H54 (cell line): ENCODE data around the gene MLLT10.
"Not testable (repeated sequence)": the region's sequence is repeated elsewhere in the genome, so short reads cannot be mapped to it uniquely, and the experiment has no call there.

ENCODE experiments used
- DNase-seq: peaks from one replicate; pipeline ENCODE4 v3.0.0; 2011; ENCODE audit warnings: low spot score, mixed read lengths; ENCODE audit not compliant: insufficient read length
- FAIRE-seq: peaks from 3 replicates; lab custom pipeline; 2011; peaks lifted over from hg19 to GRCh38; lab: Jason Lieb, UNC
- POLR2A ChIP-seq: IDR thresholded peaks from 2 replicates; pipeline ENCODE4 v1.6.1; 2011; ENCODE audit warnings: low read depth, mild to moderate bottlenecking, low read length

Gene MLLT10

DNA sequence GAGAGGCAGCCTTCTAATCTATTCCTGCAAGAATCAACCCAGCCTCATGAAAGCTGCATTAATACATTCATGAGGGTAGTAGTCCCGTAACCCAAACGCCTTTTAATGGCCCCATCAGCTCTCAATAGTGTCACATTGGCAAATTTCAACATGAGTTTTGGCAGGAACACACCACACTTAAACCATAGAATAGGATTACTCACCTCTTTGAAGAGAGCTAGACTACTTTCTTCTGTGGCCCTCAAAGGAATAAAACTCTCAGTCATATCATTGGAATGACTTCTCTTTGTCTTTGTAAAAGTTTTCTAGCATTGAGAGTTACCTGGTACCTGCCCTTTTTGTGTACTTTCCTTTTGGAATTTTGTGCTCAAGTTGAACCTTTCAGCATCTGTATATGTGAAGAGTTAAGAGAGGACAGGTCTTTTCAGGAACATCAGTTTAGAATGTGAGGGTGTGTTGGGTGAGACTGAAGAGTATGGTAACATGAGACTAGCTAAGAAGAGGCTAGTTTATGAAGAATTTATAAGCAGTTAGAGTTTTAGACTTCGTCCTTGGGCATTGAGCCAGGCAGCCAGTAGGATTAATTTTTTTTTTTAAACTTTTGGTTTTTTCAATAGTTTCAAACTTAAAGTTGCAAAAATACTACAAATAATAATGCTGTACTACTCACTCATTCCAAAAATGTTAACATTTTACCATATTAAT lies 92.6 kb downstream of the MLLT10 start:
- no peak for TF ChIP-seq POLR2A
- FAIRE-seq (no peak), DNase-seq (no peak)

DNA sequence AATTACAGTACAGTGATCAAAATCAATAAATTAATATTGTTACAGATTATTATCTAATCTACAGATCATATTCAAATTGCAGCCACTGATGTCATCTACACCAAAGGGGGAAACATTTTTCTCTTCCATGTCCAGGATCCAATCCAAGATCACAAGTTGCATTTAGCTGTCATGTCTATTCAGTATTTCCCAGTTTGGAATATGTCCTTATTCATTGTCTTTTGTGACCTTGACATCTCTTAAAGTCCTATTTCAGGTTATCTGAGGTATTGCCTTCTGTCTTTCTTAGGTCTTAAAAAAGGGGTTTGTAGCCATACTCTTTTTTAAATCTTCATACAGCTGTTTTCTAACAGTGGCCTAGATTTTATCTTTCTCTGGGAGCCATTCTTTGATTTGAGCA lies 93.3 kb downstream of the MLLT10 start:
- FAIRE-seq = no peak
- TF ChIP-seq POLR2A = no peak

DNA sequence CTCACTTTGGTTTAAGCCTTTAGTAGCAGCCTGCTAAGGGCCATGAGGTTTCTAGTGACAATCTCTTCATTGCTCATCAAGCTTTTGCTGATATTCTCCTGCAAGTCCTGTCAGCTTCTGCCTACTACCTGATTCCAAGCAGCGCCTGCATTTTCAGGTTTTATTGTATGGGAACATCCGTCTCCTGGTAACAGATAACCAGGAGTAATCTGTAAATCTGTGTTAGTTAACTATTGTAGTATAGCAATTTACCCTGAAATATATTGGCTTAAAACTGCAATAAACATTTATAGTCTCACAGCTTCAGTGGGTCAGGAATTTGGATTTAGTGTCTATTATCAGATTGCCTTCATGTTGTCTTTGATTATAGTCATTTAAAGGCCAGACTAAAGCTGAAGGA lies 94.0 kb downstream of the MLLT10 start:
- DNase-seq (no peak), FAIRE-seq (no peak)
- TF ChIP-seq POLR2A = no peak

More for the DNA sequence above, 93.3 kb downstream of the MLLT10 start:
- DNase-seq = no peak

GRCh38 chr10:21628645-21629044 lies 94.6 kb downstream of the MLLT10 start:
- not testable (repeated sequence) for FAIRE-seq, DNase-seq

DNA sequence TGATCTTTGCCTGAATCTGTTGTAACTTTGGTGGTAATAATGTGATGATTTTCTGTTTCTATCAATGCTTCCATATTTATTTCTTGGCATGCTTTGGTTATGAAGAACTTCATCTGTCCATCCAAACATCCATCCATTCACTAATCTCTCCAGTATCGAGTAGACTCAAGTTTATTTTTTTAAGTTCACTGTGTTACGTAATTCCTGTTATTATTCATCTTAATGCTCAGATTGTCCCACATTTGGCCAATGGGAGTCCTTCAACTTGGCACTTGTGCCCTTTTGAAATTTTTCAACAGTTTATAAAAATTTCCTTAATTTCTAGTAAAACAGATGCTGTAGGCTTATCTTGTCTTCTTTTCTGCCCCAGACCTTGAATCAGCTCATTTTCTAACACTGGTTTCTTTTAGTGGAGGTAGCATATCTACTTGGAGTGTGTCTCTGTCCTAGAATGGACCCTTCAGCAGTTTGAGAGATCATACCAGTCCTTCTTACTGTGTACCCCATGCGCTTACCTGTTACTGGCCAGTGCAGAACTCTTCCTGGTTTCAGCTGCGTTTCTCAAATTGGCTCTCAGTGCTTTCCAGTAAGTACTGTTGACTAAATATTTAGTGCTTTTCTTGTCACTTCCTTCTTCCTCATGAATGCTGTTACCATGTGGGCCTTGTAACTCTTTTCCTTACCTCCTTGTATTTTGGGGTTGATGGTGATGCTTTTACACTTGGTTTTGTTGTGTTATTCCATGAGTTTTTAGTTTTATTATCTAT lies 100.8 kb downstream of the MLLT10 start:
- no peak for TF ChIP-seq POLR2A
- FAIRE-seq (no peak), DNase-seq (no peak)

DNA sequence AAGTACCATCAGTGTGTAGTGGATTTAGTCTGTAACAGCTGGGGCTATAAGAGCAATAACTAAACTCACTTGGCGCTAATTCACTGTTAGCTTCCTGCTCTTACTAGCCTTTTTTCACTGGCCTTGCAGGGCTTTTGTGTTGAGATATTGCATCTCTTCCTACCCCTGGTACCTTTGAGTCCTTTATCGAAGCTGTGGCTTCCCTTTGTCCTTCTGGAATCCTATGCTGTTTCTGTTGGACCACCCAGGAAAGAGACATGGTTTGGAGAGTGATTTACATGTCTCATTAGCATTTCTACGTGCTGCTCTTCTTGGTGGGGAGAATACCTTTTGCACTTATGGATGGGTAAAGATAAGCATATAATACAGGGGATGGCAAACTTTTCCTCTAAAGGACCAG lies 103.8 kb downstream of the MLLT10 start:
- DNase-seq (no peak), FAIRE-seq (no peak)
- TF ChIP-seq POLR2A = no peak

DNA sequence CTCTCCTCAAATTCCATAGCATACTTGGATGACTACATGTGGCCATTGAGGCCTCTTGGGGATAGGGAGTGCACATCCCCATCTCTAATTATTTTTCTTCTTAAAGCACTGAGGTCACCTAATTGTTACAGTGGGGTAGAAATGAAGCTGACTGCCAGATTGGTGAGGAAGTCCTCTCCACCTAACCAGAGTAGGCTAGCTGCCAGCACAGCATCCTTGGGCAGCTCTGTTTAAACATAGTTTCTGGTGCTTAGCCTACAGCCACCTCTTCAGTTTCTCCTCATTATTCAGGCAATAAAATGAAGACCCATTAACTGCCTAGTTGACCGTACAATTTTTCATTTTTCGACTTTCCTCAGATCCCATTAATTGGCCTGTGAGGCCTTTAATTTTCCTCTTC lies 104.6 kb downstream of the MLLT10 start:
- FAIRE-seq (no peak), DNase-seq (no peak)
- TF ChIP-seq POLR2A = no peak

DNA sequence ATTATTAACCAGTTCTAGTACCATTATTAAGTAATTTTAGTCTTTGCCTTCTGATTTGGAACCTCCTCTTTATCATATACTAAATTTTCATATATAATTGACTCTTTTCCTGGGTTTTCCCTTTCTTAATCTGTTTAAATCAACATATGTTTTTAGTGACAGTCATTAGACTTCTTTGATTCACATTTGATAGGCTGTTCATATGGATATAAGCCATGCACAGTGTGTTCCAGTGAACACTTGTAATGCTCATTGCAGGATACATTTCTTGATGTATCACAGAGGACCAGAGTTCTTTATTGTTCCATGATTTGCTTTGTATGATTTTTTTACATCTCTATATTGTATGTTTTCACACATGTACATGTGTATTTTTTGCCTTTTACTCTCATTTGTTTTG lies 114.0 kb downstream of the MLLT10 start:
- DNase-seq (no peak), FAIRE-seq (no peak)
- no peak for TF ChIP-seq POLR2A

GRCh38 chr10:21649454-21649872 lies 115.4 kb downstream of the MLLT10 start:
- no peak for DNase-seq
- TF ChIP-seq POLR2A = no peak
- no peak for FAIRE-seq

DNA sequence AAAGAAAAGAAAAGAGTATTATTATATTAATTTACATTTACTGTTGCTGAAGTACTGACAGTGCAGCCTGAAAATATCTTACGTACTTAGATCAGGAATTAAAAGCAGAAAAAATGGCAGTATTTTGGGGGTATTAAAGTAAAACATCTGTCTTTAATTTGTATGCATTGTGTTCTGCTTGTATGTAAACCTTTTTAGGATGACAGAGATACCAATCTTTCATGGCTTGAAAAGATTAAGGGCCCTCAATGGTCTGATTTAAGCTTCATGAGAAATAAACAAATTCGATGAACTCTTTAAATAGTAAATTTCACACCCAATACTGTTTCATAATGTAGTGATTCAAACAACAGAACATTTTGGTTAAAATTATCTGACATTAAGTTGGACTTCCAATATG lies 116.3 kb downstream of the MLLT10 start:
- no peak for FAIRE-seq
- DNase-seq = no peak
- no peak for TF ChIP-seq POLR2A

DNA sequence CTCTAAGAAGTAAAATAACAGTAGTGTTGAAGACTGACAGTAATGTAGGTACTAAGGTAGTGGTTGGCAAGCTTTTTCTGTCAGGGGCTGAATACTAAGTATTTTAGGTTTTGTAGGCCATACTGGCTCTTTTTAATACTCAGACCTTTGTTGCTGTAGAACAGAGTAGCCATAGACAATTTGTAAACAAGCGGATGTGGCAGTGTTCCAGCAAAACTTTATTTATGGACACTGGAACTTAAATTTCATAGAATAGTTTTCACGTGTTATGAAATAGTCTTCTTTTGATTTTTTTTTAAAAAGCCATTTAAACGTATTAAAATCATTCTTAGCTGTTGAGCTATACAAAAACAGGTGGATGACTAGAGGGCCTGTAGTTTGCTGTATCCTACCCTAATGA lies 121.2 kb downstream of the MLLT10 start:
- FAIRE-seq = no peak
- no peak for TF ChIP-seq POLR2A
- DNase-seq = no peak

DNA sequence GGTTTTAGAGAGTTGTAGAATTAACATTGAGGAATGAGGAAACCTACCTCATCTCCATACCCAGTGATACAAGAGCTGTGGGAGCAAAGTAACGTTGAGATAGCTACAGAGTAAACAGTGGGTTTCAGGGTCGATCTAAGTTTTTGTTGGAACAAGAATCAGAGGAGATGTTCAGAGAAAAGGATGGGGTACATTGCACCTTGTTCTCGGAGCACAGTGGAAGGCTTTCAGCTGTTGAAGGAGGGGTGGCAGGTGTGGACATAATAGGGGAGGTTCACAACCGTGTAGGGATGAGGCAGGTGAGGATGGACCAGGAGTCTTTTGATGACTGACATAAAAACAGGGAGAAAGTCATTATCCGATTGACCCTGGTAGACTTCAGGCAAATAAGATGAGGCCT lies 121.7 kb downstream of the MLLT10 start:
- FAIRE-seq (no peak), DNase-seq (no peak)
- TF ChIP-seq POLR2A = no peak

DNA sequence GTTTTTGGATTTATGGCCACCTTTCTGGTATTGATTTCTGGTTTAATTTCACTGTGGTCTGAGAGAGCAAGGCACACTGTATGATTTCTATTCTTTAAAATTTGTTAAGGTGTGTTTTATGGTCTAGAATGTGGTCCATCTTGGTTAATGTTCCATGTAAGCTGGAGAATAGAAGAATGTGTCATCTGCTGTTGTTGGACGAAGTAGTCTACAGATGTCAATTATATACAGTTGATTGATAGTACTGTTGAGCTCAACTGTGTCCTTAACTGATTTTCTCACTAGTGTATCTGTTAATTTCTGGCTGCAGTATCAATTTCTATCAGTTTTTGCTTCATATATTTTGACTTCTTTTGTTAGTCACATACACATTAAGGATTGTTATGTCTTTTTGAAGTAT lies 127.1 kb downstream of the MLLT10 start:
- DNase-seq (no peak), FAIRE-seq (no peak)
- no peak for TF ChIP-seq POLR2A

DNA sequence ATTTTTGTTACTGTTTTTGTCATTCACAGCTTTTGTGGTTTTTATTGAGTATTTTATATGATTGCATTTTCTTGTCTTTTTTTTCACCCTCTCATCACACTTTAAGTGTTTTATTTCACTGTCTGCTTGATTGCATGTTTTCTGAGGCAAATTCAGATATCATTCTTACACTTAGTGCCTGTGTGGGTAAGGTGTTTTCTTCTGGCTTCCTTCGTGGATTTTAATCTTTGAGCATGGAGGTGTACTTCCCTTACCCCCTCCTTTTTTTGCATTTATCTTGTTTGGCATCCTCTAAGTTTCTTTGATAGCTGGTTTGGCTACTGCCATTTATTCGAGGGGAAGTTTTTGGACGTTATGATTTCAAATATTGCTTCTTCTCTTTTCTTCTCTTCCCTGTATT lies 127.9 kb downstream of the MLLT10 start:
- no peak for FAIRE-seq
- no peak for TF ChIP-seq POLR2A
- no peak for DNase-seq

- DNase-seq (no peak), FAIRE-seq (no peak)
- TF ChIP-seq POLR2A = no peak
These were observed 128.6 kb downstream of the MLLT10 start for GRCh38 chr10:21662635-21663034.
